Astrocyte (in vitro differentiated cells and primary cell): ENCODE results near the gene PEX14. TPM values are rescaled to one million over a fixed set of nuclear protein-coding genes. Genes with fewer than 3 reads are reported as not detected.

Experiments used
- DNase-seq: peaks from one replicate; pipeline ENCODE4 v3.0.0-alpha.2; 2010; ENCODE audit warnings: low read depth
- FAIRE-seq: peaks from 2 replicates; lab custom pipeline; 2011; peaks lifted over from hg19 to GRCh38; lab: Jason Lieb, UNC
- H2AFZ ChIP-seq: 2 replicates; pipeline ENCODE4 v1.6.0; 2012; ENCODE audit warnings: low read depth, low read length, inconsistent platforms
- H3K27ac ChIP-seq: 2 replicates; pipeline ENCODE4 v1.5.1; 2011; ENCODE audit warnings: low read depth, low read length, inconsistent platforms
- H3K27me3 ChIP-seq: 2 replicates; pipeline ENCODE4 v1.6.0; 2011; ENCODE audit warnings: low read length, inconsistent platforms; ENCODE audit not compliant: insufficient read depth
- H3K36me3 ChIP-seq: 2 replicates; pipeline ENCODE4 v1.5.1; 2011; ENCODE audit warnings: low read length, inconsistent platforms; ENCODE audit not compliant: insufficient read depth
- H3K4me1 ChIP-seq: 2 replicates; pipeline ENCODE4 v1.5.1; 2011; ENCODE audit warnings: low read length, inconsistent platforms; ENCODE audit not compliant: insufficient read depth
- H3K4me2 ChIP-seq: 2 replicates; pipeline ENCODE4 v1.6.0; 2012; ENCODE audit warnings: low read length, inconsistent platforms
- H3K4me3 ChIP-seq: 2 replicates; pipeline ENCODE4 v1.5.1; 2011; ENCODE audit warnings: low read depth, mild to moderate bottlenecking, low read length, inconsistent platforms; ENCODE audit not compliant: insufficient read depth
- H3K79me2 ChIP-seq: 2 replicates; pipeline ENCODE4 v1.6.0; 2012; ENCODE audit warnings: mild to moderate bottlenecking, low read length, inconsistent platforms; ENCODE audit not compliant: insufficient read depth
- H3K9ac ChIP-seq: 2 replicates; pipeline ENCODE4 v1.6.0; 2012; ENCODE audit warnings: mild to moderate bottlenecking, low read length, inconsistent platforms
- H3K9me3 ChIP-seq: 2 replicates; pipeline ENCODE4 v1.5.1; 2012; ENCODE audit warnings: low read depth, mild to moderate bottlenecking, low read length, inconsistent platforms; ENCODE audit not compliant: insufficient read depth
- H4K20me1 ChIP-seq: 2 replicates; pipeline ENCODE4 v1.6.0; 2012; ENCODE audit warnings: low read length, inconsistent platforms; ENCODE audit not compliant: insufficient read depth
- H3K27ac Mint-ChIP-seq: one replicate; pipeline ENCODE4 v1.8.0; 2021; ENCODE audit warnings: mild to moderate bottlenecking, mixed read lengths; ENCODE audit not compliant: unreplicated experiment
- H3K27me3 Mint-ChIP-seq: one replicate; pipeline ENCODE4 v1.8.0; 2021; ENCODE audit warnings: low read depth, mixed read lengths; ENCODE audit not compliant: unreplicated experiment
- H3K36me3 Mint-ChIP-seq: one replicate; pipeline ENCODE4 v1.8.0; 2021; ENCODE audit warnings: low read depth, mixed read lengths; ENCODE audit not compliant: unreplicated experiment
- H3K4me1 Mint-ChIP-seq: one replicate; pipeline ENCODE4 v1.8.0; 2021; ENCODE audit warnings: low read depth, mixed read lengths; ENCODE audit not compliant: unreplicated experiment
- H3K4me3 Mint-ChIP-seq: one replicate; pipeline ENCODE4 v1.8.0; 2021; ENCODE audit warnings: mild to moderate bottlenecking, moderate library complexity, mixed read lengths; ENCODE audit not compliant: unreplicated experiment
- H3K9me3 Mint-ChIP-seq: one replicate; pipeline ENCODE4 v1.8.0; 2021; ENCODE audit warnings: mild to moderate bottlenecking, mixed read lengths; ENCODE audit not compliant: unreplicated experiment
- CTCF ChIP-seq: IDR thresholded peaks from 2 replicates; pipeline ENCODE4 v1.5.1; 2011; ENCODE audit warnings: low read depth, mild to moderate bottlenecking, inconsistent platforms, low read length, moderate library complexity; ENCODE audit not compliant: insufficient read depth
- EZH2 ChIP-seq: IDR thresholded peaks from 2 replicates; pipeline ENCODE4 v1.6.1; 2012; ENCODE audit warnings: mild to moderate bottlenecking, low read length, inconsistent platforms; ENCODE audit not compliant: insufficient read depth
- total RNA-seq: library from RNA; stranded (reverse); gene quantifications from 2 replicates; pipeline ENCODE4 v1.2.1, GENCODE V29; 2021

Gene PEX14
- total RNA-seq, 1 donor from 2014 or later, result 23.3 TPM

- no peaks in the 10 kb centered on the region for H3K36me3 ChIP-seq
- H3K4me1 Mint-ChIP-seq, result peaks cover 26% of the 10 kb centered on the region
- peaks cover 4% of the 10 kb centered on the region for H3K4me1 ChIP-seq
- no peaks in the 10 kb centered on the region for H3K27me3 ChIP-seq
- H3K36me3 Mint-ChIP-seq, result peaks cover 3% of the 10 kb centered on the region
- H3K27ac Mint-ChIP-seq, result no peak overlapping the region
- no peak overlapping the region for H3K9ac ChIP-seq
- H4K20me1 ChIP-seq, result peaks cover 41% of the 10 kb centered on the region
- no peaks in the 10 kb centered on the region for H3K27me3 Mint-ChIP-seq
- no peaks in the 10 kb centered on the region for H3K9me3 Mint-ChIP-seq
- no peak overlapping the region for H2AFZ ChIP-seq
- FAIRE-seq (no peak), DNase-seq (no peak)
- no peaks in the 10 kb centered on the region for H3K9me3 ChIP-seq
- TF ChIP-seq CTCF (no peak), EZH2 (no peak)
- H3K27ac ChIP-seq, result no peak overlapping the region
- no peak overlapping the region for H3K4me3 ChIP-seq
- no peak overlapping the region for H3K4me3 Mint-ChIP-seq
- no peak overlapping the region for H3K4me2 ChIP-seq
- peaks cover 39% of the 10 kb centered on the region for H3K79me2 ChIP-seq
Measured at GRCh38 chr1:10520952-10521351, 46.2 kb downstream of the PEX14 start.

GRCh38 chr1:10521537-10522157, 46.9 kb downstream of the PEX14 start:
- Mint-ChIP-seq H3K36me3 (peaks cover 3% of the 10 kb centered on the region), H3K27ac (no peak overlapping the region), H3K4me1 (peaks cover 20% of the 10 kb centered on the region), H3K27me3 (no peaks in the 10 kb centered on the region), H3K9me3 (no peaks in the 10 kb centered on the region), H3K4me3 (no peak overlapping the region)
- Histone ChIP-seq H3K27ac (no peak overlapping the region), H3K4me1 (peaks cover 4% of the 10 kb centered on the region), H3K36me3 (no peaks in the 10 kb centered on the region), H3K4me2 (no peak overlapping the region), H4K20me1 (peaks cover 34% of the 10 kb centered on the region), H3K9ac (no peak overlapping the region), H2AFZ (no peak overlapping the region), H3K79me2 (peaks cover 35% of the 10 kb centered on the region), H3K9me3 (no peaks in the 10 kb centered on the region), H3K27me3 (no peaks in the 10 kb centered on the region), H3K4me3 (no peak overlapping the region)
- FAIRE-seq, result no peak
- DNase-seq, result no peak
- TF ChIP-seq EZH2 (no peak), CTCF (no peak)

- no peaks in the 10 kb centered on the region for H3K9me3 ChIP-seq
- H3K4me1 ChIP-seq, result peaks cover 4% of the 10 kb centered on the region
- Mint-ChIP-seq H3K4me1 (peaks cover 13% of the 10 kb centered on the region), H3K4me3 (no peak overlapping the region), H3K36me3 (peaks cover 3% of the 10 kb centered on the region), H3K27ac (no peak overlapping the region), H3K27me3 (no peaks in the 10 kb centered on the region), H3K9me3 (no peaks in the 10 kb centered on the region)
- H3K4me3 ChIP-seq, result no peak overlapping the region
- H2AFZ ChIP-seq, result no peak overlapping the region
- peaks cover 30% of the 10 kb centered on the region for H3K79me2 ChIP-seq
- peaks cover 27% of the 10 kb centered on the region for H4K20me1 ChIP-seq
- FAIRE-seq (no peak), DNase-seq (no peak)
- no peaks in the 10 kb centered on the region for H3K36me3 ChIP-seq
- H3K4me2 ChIP-seq, result no peak overlapping the region
- no peak for TF ChIP-seq EZH2
- TF ChIP-seq CTCF, result no peak
- no peaks in the 10 kb centered on the region for H3K27me3 ChIP-seq
- no peak overlapping the region for H3K27ac ChIP-seq
- no peak overlapping the region for H3K9ac ChIP-seq
Measured at GRCh38 chr1:10522322-10522860, 47.6 kb downstream of the PEX14 start.
